Stimulated activated naive CD4-positive, alpha-beta T cell (primary cell): ENCODE results near the gene ENOX1.

Source experiments
- DNase-seq, 6 experiments: peaks; one replicate each; lab custom pipeline; 2025; lab: John Stamatoyannopoulos, UW

Gene ENOX1

DNA sequence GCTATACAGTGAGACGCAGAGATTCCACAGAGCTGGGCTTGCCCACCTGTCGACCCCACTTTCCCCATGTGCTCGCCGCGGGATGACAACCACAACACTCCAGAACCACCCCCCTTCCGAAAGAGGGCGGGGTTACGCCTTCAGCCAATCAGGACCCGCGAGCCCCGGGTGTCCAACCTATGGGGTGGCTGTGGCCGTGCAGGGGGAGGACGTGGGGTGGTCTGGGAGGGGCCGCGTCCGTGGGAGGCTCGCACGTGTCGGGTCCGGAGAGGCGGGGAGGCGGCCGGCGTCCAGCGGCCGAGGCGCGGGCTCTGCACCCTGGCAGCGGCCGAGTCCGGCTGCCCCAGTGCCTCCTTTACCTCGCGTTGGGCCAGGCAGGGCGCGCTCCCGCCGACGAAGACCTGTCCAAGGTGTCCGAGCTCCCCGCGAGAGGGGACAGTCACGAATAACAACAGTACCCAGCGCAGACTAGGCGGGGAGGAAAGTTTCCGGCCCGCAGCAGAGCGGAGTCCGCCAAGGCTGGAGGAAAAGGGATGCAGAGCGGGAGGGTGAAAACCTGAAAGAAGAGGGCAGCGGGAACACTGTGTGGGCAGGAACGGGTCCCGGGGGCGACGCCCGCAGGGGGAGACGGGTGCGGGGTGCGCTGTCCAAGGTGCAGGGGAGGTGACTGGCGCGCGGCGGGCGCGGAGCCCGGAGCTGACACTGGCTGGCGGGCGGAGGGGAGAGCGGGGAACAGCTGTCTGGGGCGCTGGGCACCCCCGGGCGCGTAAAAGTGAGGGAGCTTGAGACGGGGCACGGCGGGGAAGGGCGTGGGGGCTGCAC is 911 bp downstream of the ENOX1 start:
- DNase-seq = no peak

DNA sequence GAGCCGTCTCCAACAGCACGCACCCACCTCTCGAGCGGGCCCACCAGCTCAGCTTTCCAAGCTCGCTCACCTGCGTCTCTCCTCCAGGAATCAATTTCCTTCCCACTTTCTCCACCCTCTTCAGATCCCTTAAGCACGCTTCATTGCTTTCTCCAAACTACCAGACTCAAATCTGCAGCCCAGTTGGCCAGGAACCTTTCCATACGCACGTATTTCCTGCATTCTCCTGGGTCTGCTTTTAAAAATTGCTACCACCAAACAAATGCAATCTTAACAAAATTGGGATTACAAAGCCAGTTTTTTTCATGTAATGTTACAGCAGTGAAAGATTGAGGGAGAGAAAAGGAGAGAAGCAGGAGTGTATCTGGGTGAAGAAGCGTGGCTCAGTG is 1.5 kb downstream of the ENOX1 start:
- no peak for DNase-seq

DNA sequence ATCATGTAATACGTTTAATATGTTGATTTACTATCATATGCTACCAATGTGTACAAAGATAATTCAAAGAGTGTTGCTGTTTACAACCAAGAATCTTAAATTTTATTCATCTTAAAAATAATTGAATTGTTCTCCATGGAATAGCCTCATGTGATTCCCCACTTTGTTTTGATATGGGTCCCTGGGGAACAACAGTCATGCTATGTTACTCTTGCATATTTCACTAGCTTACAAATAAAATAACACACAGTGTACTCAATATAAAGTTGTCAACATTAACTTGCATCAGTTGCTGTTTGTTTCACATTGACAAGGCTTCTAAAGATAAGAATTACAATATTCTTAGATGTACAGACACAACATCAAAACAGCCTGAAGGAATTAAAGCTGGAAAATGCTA is 2.3 kb downstream of the ENOX1 start:
- DNase-seq = no peak

DNA sequence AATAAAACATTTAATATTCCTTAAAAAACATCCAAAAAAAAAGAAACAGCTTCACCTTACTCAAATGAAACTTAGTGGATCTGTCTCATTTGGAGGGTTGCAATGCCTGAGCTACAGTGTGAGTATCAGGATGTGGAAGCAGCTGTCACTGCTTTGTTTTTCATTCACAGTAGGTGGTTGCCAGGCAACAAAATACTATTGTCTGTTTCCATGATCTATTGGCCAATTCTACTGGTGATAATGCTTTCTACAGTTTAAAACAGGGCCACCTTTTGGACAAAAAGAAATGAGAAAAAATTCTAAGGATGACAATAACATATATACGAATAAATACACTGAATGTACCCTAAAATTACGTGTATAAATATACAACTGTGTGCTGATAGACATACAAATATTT is 3.0 kb downstream of the ENOX1 start:
- DNase-seq = no peak

DNA sequence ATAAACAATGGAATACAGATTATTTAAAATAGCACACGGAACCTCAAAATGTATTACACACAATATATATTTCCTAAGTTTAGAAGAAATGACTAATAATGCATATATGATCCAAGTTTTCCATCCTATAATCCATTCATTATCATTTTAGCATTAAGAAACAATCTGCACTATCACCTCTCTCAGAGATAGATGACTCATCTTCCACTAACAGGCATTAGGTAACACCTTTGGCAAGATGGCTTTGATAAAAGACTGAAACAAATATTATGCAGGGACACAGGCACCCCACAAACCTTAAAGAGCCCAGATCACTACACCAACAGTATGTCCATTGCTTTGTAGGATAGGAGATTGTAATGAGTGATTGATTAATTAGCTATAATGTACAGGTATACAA is 4.1 kb downstream of the ENOX1 start:
- no peak for DNase-seq

DNA sequence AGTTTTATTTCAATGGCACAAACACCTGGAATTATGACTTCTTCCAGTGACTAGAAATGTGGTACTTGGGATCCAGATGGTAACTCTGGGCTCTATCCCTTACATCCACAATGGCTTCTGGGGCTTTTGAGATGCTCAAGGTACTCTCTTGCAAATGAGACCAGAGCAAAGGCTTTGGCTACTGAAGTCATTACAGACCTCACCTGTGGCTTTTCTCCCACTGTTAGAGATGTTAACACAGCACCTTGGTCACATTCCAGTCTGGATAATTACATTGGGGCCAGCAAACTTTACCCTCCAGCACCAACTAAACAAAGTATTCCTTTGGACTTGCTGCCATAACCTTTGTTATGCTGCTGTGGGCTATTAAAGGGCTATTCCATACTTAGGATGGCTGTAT is 6.1 kb downstream of the ENOX1 start:
- no peak for DNase-seq

DNA sequence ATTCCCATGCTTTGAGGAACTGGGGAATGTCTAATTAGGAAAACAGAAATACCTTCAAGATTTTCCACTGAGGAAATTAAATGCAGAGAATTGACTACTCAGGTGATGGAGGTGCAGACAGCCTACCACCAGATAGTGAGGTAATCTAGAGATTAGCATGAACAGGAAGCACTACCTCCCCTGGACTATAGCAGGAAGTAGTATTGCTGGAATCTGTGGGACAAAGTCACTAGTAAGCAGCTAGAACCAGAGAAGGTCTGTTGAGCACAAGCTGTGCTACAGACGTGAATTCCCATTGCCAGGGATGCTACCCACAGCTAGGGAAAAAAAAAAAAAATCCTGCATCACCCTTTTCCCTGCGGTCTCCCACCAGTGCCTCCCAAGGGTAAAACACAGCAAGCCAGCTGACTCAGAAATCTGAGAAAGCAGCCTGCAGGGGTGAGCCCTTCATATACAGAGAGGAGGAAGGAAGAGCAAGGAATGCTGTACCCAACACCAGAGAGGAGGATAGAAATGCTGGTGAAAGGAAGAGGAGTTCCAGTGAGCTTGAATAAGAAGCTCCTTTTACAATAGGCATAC is 10.2 kb downstream of the ENOX1 start:
- DNase-seq = no peak

DNA sequence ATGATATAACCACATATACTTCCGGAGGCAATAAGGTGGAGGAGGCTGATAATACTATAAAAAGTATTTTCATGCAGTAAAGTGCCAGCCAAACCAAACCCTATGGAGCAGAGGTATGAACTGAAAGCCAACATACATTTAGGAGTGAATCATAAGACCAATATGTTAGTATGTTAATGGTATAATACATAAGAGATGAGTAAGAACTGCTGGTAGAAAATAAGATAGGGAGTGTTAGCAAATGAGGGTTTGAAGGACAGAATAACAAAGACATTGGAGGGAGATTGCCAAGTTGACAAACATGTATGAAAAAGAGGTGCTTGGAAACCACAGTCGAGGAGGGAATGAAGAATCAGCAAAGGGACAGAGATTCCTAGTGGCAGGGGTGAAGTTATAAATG is 10.8 kb downstream of the ENOX1 start:
- no peak for DNase-seq

DNA sequence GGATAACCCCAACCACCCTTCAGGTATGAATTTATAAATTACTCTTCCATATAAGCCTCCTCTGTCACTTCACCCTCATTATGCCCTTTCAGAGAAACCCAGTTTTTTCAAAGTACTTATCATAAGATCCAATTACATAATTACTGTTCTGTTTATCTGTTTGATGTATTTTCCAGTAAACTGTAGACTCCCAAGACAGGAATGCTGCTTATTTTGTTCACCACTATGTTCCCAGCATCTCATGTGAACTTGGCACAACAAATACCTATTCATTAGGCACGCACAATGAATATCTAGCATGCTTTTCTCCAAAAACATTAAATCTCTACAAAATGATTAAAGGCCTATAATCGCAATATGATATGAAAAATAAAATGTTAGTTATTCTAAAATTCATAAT is 13.2 kb downstream of the ENOX1 start:
- DNase-seq = no peak

DNA sequence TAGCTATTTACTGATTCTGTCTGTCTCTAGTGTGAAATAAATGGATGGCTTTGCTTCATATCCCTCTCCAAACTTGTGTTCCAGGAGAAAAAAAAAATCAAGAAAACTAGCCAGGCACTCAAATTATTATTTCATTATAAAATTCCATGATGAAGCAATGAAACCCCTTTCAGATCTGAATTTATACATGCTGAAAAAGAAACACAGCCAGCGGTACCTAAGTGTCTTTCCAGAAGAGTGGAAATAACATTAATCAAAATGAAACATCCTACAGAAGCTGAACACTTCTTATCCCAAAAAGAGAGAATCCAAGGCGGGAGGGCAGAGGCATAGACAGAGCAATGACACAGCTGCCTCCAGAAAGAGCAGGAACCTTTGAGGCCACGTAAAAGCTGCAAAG is 15.9 kb downstream of the ENOX1 start:
- DNase-seq = no peak

DNA sequence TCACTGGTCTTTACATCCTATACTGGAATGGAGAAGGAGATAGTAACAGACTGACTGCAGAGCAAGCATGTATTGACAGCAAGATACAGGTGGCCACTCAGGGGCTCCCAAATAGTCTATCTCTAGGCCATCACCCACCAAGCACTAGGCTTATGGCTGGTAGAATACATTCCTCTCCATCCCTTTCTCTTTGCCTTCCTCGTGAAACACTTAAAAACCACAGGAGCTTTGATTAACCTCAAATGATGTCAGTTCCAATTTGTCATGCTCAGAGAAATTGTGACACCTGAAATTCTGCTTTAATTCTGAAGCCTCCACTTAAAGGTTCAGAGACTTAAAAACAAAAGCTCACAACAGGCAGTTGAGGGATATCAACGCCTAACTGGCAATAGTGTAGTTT is 17.2 kb downstream of the ENOX1 start:
- no peak for DNase-seq

DNA sequence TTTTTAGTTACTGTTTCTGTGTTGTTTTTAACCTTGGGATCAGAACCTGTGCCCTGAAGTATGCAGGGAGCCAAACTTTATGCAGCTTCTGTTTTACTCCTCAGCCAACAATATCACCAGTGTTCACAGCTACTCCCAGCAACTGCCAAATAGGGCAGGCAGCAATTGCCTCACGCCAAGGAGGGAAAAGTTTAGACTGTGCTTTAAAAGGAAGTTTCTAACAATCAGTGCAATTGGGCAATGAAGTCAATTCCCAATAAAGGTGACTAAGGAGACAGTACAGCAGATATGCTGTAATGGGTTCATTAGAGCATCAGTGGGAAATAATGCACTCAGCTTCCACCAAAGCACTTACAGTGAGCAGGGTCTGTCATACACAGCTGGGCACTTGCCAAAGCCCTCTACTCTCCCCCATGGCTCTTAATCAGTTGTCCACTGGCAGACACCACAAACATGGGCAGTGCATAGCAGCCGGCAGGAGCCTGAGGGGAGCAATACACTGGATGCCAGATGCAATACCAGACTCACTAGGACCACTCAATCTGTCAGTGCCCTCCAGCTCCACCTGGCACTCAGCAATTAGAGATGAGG is 19.3 kb downstream of the ENOX1 start:
- DNase-seq = no peak

DNA sequence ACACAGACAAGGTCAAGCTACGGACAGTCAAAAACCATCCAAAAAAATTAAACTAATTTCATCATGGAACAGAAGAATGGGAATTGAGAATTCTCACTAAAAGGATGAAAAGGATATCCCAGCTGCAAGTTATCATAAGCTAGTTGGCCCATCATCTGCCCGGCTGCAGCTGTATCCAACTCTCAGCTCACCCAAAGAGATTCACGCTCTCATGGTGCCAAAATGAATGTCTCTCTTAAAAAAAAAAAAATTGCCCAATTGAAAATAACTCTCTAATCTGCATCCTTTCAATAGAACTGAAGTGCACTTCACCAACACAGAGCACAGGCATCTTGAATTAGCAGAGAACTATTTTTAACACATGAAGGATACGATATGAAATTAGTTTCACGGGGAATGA is 20.0 kb downstream of the ENOX1 start:
- DNase-seq = no peak

DNA sequence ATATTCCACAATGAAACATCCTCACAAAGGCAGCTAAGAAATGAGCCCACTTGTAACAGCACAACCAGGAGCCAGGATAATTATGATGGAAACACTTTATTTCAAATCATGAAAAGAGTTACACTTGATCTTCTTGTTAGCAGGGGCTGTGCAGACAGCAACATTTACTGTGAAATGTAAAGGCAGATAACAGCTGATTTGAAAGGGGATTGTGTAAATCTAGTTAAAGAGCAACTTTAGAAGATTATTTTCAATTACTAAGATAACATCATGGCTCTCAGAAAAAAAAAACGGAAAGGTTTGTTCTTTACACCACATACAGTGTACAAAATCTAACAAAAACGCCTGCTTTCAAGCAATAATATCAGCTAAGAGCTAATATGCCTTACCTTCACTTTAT is 22.4 kb downstream of the ENOX1 start:
- DNase-seq = no peak

DNA sequence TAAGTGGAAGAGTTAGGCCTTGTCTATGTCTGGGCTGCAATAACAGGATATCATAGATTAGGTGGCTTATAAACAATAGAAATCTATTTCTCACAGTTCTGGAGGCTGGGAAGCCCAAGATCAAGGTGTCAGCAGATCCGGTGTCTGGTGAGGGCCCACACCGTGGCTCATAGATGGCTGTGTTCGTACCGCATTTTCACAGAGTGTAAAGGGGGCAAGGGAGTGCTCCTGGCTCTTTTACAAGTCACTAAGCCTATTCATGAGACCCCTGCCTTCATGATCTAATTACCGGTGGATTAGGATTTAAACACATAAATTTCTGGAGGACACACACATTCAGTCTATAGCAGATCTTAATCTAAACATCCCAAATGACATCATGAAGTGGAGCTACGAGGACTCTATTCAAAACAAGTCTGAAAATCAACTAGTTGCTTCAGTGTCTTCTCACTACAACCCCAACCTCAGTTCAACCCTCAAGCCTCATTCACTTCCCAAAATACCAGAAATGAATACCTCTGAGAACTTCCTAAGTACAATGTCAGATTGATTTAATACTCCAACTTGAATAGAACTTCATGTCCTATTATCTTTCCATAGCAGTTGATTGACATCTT is 23.5 kb downstream of the ENOX1 start:
- DNase-seq = no peak

DNA sequence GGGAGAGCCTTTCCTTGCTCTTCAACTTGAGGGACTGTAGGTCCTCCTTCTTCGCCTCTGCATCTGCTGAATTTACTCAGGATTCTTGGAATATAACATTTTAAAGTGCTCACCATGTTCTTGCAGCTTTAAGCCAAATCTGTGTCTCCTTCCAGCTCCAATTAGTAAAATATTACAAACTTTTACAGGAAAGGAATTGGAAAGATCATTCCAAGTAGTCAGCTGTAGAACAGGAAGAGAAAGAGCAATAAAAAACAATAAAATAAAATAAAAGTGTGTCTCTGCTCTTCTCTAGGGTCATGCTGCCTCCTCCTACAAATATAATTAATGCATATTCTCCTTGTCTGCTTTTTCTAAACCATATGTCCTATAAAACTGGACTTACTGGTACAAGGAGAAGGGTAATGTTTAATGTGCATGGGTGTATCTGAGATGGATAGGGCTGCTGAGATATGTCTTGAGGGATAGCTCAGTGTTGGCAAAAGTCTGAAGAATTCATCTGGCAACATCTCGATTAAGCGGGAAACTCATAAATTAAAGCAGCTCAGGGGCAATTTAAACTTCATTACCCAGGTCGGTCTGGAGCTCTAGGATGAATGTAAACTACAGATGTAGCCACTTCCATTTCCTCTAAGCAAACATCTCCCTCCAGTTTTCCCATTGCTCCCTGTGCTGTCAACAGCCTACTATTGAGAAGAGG is 25.0 kb downstream of the ENOX1 start:
- DNase-seq = no peak

DNA sequence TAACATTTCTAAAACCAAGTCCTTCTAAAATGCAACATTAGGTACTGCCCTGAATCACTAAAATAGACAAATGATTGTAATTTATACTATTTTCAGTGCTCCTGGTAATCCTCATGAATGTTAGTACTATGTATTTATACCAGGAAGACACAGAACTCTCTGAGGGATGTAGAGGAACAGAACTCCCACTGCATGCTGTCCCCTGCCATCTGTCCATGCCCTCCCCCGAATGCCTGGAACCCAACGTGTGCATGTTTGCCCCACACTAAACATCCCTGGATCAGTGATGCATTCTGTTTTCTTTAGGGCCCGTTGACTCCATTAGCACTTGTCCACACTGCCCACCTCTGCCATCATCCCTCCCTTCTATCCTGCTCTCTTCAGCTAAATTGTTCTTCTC is 26.5 kb downstream of the ENOX1 start:
- no peak for DNase-seq

DNA sequence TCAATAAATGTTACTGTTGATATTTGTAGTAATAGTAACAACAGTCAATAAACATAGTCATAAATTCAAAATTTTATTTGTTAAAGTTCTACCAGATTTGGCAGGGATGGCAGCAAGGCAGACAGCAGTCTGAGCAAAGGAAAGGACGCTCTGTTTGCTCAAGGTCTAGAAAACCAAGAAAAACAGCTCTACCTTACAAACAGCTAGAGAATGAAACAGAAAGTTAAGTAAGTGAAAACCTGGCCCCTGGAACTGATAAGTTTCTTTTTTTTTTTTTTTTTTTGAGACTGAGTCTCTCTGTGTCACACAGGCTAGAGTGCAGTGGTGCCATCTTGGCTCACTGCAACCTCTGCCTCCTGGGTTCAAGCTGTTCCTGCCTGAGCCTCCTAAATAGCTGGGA is 27.9 kb downstream of the ENOX1 start:
- no peak for DNase-seq

DNA sequence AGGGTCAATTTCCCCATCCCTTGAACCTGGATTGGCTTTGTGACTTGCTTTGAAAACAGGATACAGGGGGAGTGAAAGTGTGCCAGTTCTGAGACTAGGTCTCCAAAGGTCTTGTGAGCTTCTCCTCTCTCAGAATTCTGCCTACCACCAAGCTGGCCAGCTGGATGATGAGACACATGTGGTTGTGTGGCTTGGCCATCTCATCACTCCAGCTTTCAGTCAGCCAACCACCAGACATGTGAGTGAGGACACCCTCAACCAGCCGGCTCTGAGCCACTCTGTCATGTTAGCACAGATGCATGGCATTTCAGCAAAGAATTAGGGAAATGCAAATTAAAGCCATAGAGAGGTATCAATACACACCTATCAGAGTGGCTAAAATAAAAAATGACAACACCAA is 29.5 kb downstream of the ENOX1 start:
- no peak for DNase-seq

DNA sequence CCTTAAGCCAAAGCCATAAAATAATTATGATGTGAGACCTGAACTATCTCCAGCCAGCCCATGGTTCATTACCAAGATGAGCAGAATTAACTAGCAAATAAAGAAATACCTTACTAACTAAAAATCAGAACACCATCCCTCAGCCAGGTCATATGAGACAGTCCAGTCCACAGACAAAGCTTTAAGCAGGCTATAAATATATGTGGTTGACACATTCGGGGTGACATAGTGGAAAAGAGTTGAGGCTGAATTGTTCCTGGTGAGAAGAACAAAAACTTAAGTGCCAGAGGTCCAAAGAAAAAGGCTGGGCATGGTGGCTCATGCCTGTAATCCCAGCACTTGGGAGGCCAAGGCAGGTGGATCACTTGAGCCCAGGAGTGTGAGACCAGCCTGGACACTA is 30.9 kb downstream of the ENOX1 start:
- no peak for DNase-seq

DNA sequence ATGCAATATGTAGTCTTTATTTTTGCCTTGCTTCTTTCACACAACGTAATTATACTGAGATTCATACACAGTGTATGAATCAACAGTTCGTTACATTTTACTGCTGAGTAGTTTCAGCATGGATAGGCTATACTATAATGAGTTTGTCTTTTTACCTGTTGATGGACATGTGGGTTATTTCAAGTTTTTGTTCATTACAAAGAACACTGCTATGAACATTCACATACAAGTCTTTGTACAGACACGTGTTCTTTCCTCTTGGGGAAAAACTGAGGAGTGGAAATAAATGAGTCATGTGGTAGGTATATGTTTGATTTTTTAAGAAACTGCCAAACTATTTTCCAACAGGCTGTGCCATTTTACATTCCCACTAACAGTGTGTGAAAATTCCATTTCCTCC is 35.1 kb downstream of the ENOX1 start:
- no peak for DNase-seq

DNA sequence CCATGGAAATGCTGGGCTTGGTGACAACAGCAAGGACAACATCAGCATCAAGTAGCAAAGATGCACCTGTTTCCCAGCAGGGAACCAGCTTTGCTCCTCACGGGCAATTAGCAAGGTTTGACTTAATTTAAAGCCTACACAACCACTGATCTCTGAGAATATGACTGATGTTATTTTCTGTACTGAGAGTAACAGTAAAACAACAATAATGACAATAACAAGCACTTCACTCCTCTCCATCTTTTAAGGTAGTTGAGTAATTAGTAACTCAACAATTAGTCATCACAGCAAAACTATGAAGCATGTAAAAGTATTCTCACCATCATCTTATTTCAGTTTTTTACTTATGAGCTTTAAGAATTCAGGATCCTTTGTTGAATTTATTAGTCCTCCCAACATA is 37.3 kb downstream of the ENOX1 start:
- no peak for DNase-seq
